Measurements from ENCODE around the gene ERBB4.
"Not testable (repeated sequence)": the region's sequence is repeated elsewhere in the genome, so short reads cannot be mapped to it uniquely, and the experiment has no call there.

The ERBB4 gene

GRCh38 chr2:211722928-211723327 is 815.7 kb downstream of the ERBB4 start:
- DNase-seq (ENCODE audit: low spot score), result no peak

DNA sequence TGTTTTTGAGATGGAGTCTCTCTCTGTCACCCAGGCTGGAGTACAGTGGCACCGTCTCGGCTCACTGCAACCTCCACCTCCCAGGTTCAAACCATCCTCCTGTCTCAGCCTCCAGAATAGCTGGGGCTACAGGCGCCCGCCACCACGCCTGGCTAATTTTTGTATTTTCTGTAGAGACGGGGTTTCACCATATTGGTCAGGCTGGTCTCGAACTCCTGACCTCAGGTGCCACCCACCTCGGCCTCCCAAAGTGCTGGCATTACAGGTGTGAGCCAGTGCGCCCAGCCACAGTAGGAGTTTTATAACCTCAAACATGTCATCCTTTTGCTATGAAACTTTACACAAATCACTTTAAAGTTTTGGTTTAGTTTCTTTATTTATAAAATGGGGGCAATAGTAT is 816.7 kb downstream of the ERBB4 start:
- not testable (repeated sequence) for DNase-seq (ENCODE audit: low spot score)

GRCh38 chr2:211709389-211709788 is 829.2 kb downstream of the ERBB4 start:
- DNase-seq (ENCODE audit: low spot score), result no peak

- no peak for DNase-seq (ENCODE audit: low spot score)
Observed at GRCh38 chr2:211692689-211693088, 845.9 kb downstream of the ERBB4 start.

DNA sequence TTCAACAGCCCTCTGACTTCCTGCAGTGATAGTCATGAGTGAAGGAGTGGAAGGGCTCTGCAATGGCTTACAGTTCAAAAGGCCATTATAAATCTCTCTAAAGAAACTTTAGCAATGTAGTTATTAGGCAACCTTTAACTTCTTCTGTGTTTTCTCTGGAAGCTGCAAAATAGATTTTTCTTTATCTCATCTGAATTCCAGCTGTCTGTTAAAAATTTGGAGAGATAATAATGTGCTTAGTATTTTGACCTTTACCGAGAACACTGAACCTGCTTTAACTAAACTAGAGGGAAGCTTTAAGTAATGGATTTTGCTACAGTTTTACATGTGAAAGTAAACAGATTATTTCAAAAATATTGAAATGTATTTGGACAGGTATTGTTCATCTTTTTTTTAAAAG is 847.9 kb downstream of the ERBB4 start:
- no peak for DNase-seq (ENCODE audit: low spot score)

DNA sequence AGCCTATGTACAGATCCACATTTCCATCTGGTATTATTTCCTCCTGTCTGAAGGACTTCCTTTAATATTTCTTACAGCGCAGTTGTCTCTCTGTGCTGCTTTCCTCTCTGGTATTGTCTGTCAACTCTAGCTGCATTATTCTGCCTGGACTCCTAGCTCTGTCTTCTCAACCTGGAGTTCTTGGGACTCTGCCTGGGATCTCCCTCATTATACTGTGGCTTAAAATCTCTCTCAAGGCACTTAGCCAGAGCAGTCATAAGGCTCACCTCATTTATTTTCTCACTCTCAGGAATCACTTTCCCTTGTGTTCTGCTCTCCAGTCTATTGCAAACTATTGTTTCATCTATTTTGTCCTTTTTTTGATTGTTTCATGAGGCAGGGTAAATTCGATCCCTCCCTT is 850.4 kb downstream of the ERBB4 start:
- no peak for DNase-seq (ENCODE audit: low spot score)

- no peak for DNase-seq (ENCODE audit: low spot score)
Observed at GRCh38 chr2:211674715-211675114, 863.9 kb downstream of the ERBB4 start.

DNA sequence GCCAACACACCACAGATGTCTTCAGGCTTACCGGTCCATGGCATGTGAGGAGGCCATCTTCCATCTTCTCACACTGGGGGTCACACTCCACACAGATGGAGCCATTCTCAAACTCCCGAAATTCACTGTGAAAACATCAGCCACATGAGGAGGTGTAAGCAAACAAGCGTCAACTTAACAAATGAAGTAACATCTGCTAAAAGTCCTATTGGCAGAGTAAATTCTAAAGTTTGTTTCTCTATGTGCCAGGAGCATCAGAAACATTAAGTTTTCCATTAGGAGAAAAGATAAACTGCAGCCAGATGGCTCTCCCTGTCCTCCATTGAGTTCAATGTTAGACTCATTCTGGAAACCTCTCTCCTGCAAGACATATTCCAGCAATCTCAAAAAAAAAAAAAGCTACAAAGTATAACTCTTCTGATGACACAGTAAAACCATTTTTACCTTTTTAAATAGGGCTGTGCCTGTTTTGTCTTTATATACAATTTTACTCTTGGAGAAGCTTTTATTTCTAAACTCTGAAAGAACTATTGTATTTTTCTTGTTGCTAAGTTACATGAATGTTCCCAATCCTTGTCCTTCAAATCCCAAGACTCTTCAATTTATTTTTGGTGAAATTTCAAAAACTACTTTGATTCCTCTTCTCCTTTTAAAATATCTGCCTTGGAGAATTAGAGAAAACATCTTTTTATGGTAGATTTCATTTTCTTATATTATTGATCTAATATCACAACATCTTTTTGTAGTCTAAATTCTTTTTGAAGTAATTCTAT is 865.3 kb downstream of the ERBB4 start:
- no peak for DNase-seq (ENCODE audit: low spot score)

GRCh38 chr2:211671977-211672376 is 866.6 kb downstream of the ERBB4 start:
- DNase-seq (ENCODE audit: low spot score), result no peak

DNA sequence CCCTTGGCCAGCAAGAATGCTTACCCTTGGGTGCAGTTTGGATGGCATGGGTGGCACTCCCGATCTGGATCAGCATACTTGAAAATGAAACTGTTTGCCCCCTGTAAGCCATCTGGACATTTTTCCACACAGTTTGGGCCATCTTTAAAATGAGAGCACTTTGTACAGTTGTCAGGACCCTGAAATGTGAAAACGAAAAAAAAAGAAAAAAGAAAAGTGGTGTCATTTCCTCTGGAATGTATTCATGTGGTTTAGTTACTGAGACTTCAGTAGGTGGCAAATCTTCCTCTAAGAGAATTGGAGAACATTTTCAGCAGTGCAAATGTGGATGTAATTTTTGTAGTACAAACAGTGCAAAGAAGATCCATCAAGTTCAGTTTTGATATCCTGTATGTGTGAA is 873.3 kb downstream of the ERBB4 start:
- DNase-seq (ENCODE audit: low spot score), result no peak

DNA sequence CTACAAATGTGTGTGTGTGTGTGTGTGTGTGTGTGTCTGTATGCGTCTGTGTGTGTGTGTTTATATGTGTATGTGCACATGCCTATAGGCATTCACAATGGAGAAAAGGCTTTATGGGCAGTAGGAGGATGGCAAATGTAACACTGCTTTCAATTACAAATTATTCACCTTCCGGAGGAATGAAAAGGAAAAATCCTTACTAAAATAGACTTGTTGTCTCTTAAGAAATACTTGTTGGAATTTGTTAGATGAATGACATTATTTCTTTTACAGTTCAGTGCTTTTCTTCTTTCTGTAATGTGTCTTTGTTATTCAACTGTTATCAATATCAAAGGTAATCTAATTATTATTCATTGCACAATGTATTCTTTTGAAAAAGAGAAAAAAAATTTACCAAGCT is 874.3 kb downstream of the ERBB4 start:
- no peak for DNase-seq (ENCODE audit: low spot score)

- DNase-seq (ENCODE audit: low spot score), result no peak
Observed at GRCh38 chr2:211654211-211654780, 884.3 kb downstream of the ERBB4 start.

- no peak for DNase-seq (ENCODE audit: low spot score)
Observed at GRCh38 chr2:211652327-211652726, 886.3 kb downstream of the ERBB4 start.

DNA sequence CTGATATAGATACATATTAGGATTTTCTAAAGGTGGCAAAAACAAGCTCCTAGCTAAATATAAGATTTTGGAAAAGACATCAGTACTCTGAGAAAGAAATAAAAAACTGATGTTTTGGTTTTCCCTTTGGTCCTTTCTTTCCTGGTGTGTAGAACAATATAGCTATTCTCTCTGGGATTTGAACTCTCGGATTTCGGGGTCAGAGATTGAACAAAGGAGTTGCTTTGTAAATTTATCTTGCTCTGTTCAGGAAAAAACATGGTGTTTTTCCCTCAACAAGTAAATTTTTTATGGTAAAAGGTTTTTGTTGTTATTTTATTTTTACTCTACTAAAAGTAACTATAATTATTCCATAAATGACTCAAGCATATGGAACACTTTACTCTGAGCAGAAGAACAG is 889.3 kb downstream of the ERBB4 start:
- DNase-seq (ENCODE audit: low spot score), result no peak

GRCh38 chr2:211631503-211631902 is 907.1 kb downstream of the ERBB4 start:
- DNase-seq (ENCODE audit: low spot score), result no peak

- no peak for DNase-seq (ENCODE audit: low spot score)
Observed at GRCh38 chr2:211623096-211623495, 915.5 kb downstream of the ERBB4 start.

DNA sequence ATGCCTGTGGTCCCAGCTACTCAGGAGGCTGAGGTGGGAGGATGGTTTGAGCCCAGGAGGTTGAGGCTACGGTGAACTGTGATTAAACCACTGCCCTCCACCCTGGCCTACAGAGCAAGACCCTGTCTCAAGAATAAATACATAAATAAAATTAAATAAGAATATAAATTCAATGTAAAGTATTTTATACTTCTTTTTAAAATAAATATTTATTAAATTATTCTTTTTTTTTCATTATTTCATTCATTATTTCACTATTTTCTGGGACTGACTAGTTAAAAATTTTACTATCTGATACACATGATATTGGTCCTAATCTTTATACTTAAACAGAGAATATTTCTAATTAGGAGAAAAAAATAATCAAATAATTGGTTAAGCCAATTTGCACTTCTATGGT is 917.6 kb downstream of the ERBB4 start:
- DNase-seq (ENCODE audit: low spot score), result no peak

- no peak for DNase-seq (ENCODE audit: low spot score)
Observed at GRCh38 chr2:211617803-211618202, 920.8 kb downstream of the ERBB4 start.

DNA sequence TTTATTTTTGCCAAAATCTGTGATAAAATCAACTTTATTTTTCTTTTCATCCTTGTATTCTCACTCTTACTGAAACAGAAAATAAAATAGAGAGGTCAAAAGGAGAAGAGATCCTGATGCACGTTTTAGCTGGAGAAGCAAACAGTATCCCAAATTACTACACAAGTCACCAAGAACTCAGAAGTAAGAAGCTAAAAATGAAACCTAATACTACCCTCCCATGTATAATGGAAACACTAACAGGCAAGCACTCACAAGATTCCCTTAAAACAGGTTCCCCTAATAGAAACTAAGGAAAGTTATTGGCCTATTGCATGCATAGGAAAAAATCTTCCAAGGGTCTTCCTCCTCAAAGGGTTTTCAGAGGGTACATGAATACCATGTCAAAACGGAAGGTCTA is 927.0 kb downstream of the ERBB4 start:
- DNase-seq (ENCODE audit: low spot score), result no peak

- no peak for DNase-seq (ENCODE audit: low spot score)
Observed at GRCh38 chr2:211611061-211611518, 927.5 kb downstream of the ERBB4 start.

DNA sequence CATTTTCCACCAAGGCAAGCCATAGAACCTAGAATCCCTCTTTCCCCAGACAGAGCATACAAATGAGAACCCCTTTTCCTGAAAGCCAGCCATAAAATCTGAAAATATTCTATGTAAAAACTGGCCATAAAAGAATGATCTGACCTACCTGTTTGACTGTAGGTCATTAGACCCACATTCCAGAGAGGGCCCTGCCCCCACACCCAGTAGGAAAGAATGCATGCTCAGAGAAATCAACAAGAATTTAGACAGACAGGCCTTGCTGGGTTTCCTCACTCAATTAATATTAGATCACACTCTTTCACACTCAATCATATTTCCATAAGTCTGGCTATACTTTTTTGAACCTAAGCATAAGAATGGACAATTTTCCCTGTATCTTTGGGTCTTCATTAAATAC is 929.5 kb downstream of the ERBB4 start:
- DNase-seq (ENCODE audit: low spot score), result no peak

DNA sequence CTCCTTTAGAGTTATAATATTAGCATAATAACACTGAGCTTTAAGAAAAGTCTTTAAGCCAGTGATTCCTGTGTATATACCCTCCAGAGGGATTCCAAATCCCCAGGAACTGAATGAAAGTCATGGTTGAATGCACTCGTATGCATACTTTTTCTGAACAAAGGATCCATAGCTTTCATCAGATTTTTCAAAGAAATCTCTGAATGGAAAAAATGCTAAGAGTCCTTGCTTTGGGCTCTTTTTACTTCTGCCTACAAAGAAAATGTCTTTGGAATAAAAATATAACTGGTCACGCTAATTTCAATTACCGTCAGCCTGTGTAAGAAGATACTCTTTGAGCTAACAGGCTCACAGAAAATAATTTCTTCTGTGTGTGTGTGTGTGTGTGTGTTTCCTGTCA is 939.5 kb downstream of the ERBB4 start:
- DNase-seq (ENCODE audit: low spot score), result no peak

DNA sequence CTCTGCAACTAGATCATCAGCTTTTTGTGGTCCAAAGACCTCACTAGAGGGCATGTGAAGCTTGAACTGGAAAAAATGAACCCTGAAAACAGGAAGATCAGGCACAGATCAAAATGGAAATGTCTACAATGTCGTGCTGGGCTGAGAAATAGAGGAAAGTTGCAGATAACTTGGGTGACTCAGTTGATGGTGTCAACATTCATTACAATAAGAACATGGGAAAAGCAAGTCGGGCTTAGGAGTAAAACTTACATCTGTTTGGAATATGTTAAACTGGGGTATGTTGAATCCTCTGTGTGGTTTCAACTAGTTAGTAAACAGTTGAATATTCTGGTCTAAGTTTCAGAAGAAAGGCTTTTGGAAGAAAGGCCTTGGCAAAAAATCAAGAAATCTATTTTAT is 940.4 kb downstream of the ERBB4 start:
- no peak for DNase-seq (ENCODE audit: low spot score)

DNA sequence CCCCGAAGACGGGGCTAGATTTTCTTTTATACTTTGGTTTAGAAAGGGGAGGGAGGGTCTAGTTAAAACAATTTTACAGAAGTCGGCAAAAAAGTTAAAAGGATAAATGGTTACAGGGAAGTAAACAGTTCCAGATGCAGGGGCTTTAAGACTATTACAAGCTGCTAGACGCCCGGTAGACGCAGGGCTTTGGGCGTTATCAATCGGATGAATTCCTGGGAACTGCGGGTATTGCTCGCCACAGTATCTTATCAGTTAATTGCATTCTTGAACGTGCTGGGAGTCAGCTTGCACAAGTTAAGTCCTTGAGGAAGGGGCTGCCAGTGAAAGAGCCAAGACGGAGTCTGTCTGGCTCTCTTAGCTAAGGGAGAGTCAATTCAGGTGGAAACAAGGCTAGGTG is 946.6 kb downstream of the ERBB4 start:
- DNase-seq (ENCODE audit: low spot score), result not testable (repeated sequence)

All from GM03348 (cell line).